ENCODE results near the gene RTTN. TPM values are rescaled to one million over a fixed set of nuclear protein-coding genes. Genes with fewer than 3 reads are reported as not detected.

Gene RTTN
- total and polyA plus RNA-seq, 10 of the 15 experiments (the other 5 are each of a cell fraction or from before 2014, with no cell fraction given), result 9.4 to 36.6 (median 15.7) TPM

GRCh38 chr18:70036771-70037347 is 168.6 kb downstream of the RTTN start (continued):
- TF ChIP-seq E4F1 (IDR thresholded peaks at IDR 0.05; ENCODE audit: borderline replicate concordance, partially characterized antibody) (no peak), MTA2 (IDR thresholded peaks at IDR 0.05; ENCODE audit: low read depth) (peak; percentile 81), PAX5 (IDR thresholded peaks at IDR 0.05; ENCODE audit: borderline replicate concordance, low read depth, low read length) (peak; percentile 58; the same call in 1 of the 2 replicates), POLR2A (IDR thresholded peaks at IDR 0.05; ENCODE audit: low read depth, low read length) (peak; percentile 53; the same call in 1 of the 2 replicates), RFX5 (IDR thresholded peaks at IDR 0.05; ENCODE audit: low read depth, low read length) (no peak), HDGF (IDR thresholded peaks at IDR 0.05) (peak; percentile 58; the same call in 1 of the 2 replicates), BACH1 (IDR thresholded peaks at IDR 0.05; ENCODE audit: borderline replicate concordance) (peak; percentile 97; the same call in 1 of the 2 replicates), ZBTB40 (IDR thresholded peaks at IDR 0.05; ENCODE audit: borderline replicate concordance) (no peak), CHD2 (IDR thresholded peaks at IDR 0.05; ENCODE audit: borderline replicate concordance, low read depth, low read length) (peak; percentile 76; the same call in 1 of the 2 replicates), POLR2AphosphoS2 (IDR thresholded peaks at IDR 0.05; ENCODE audit: low read depth, low read length) (no peak), ATF7 (IDR thresholded peaks at IDR 0.05; ENCODE audit: low read depth) (peak; percentile 56), E2F8 (IDR thresholded peaks at IDR 0.05; ENCODE audit: low read depth, partially characterized antibody) (no peak), BMI1 (IDR thresholded peaks at IDR 0.05; ENCODE audit: borderline replicate concordance) (no peak), ZBTB11 (CRISPR knock-in tag; IDR thresholded peaks at IDR 0.05) (no peak), RCOR1 (conservative IDR thresholded peaks at IDR 0.05; ENCODE audit: low read depth, low read length) (no peak; the same call in 1 of the 2 replicates), PKNOX1 (IDR thresholded peaks at IDR 0.05) (no peak)
